SK-N-SH (cell line): ENCODE data around the gene KLHL28.

Source experiments
- TF ChIP-seq, protein P1 (sequence below): fragments of 200-600 bp; sonication (generic); IDR thresholded peaks from 2 replicates; pipeline ENCODE4 v1.6.1; 2017; ENCODE audit warnings: antibody characterized with exemption, mild to moderate bottlenecking, moderate library complexity
- TF ChIP-seq, protein P2 (sequence below): IDR thresholded peaks from 2 replicates; pipeline ENCODE4 v1.4.0; 2012; ENCODE audit warnings: low read depth

DNA sequence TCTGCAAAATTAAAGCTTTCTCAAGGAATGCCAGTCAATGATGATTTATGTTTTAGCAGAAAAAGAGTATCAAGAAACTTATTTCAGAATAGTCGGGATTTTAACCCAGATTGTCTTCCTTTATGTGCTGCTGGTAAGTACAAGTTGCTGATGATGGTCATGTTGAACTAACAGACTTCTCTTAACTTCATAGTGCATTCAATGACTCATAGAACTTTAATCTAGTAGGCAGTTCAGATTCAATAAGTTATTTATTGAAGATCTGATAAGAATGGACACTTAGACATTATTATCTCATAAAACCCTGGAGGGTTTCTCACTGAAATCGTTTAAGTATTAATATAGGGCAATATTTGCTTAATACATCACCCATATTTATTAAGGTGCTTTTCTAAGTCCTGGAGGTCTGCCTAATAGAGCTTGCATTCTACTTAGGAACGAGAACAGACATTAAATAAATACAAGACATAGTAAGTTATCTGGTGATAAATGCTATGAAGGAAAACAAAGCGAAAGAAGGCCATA lies 34.1 kb upstream of the KLHL28 start:
- TF ChIP-seq, protein P1, sequence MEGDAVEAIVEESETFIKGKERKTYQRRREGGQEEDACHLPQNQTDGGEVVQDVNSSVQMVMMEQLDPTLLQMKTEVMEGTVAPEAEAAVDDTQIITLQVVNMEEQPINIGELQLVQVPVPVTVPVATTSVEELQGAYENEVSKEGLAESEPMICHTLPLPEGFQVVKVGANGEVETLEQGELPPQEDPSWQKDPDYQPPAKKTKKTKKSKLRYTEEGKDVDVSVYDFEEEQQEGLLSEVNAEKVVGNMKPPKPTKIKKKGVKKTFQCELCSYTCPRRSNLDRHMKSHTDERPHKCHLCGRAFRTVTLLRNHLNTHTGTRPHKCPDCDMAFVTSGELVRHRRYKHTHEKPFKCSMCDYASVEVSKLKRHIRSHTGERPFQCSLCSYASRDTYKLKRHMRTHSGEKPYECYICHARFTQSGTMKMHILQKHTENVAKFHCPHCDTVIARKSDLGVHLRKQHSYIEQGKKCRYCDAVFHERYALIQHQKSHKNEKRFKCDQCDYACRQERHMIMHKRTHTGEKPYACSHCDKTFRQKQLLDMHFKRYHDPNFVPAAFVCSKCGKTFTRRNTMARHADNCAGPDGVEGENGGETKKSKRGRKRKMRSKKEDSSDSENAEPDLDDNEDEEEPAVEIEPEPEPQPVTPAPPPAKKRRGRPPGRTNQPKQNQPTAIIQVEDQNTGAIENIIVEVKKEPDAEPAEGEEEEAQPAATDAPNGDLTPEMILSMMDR, result no peak
- TF ChIP-seq, protein P2, sequence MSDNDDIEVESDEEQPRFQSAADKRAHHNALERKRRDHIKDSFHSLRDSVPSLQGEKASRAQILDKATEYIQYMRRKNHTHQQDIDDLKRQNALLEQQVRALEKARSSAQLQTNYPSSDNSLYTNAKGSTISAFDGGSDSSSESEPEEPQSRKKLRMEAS, result no peak
